Neural progenitor cell (in vitro differentiated cells): Measurements from ENCODE around the gene UTP3. TPM values are rescaled to one million over a fixed set of nuclear protein-coding genes. Genes with fewer than 3 reads are reported as not detected.
"Not testable (repeated sequence)": the region's sequence is repeated elsewhere in the genome, so short reads cannot be mapped to it uniquely, and the experiment has no call there.

Source experiments
- DNase-seq: peaks from one replicate; pipeline ENCODE4 v3.0.0-alpha.2; 2016; ENCODE audit warnings: low spot score
- H2AFZ ChIP-seq: fragments of 200-600 bp; sonication (generic); replicated peaks from 2 replicates; pipeline ENCODE4 v1.6.1; 2016; ENCODE audit warnings: antibody characterized with exemption
- H3F3A ChIP-seq: fragments of 200-600 bp; sonication (generic); 2 replicates; pipeline ENCODE4 v1.6.1; 2016; ENCODE audit warnings: antibody characterized with exemption, low read depth
- H3K27ac ChIP-seq: fragments of 200-600 bp; sonication (generic); 2 replicates; pipeline ENCODE4 v1.5.1; 2016; ENCODE audit warnings: mild to moderate bottlenecking
- H3K27me3 ChIP-seq: fragments of 200-600 bp; sonication (generic); 2 replicates; pipeline ENCODE4 v1.6.1; 2016; ENCODE audit warnings: mild to moderate bottlenecking, moderate library complexity
- H3K36me3 ChIP-seq: fragments of 200-600 bp; sonication (generic); 2 replicates; pipeline ENCODE4 v1.5.1; 2016
- H3K4me1 ChIP-seq: fragments of 200-600 bp; sonication (generic); 2 replicates; pipeline ENCODE4 v1.6.1; 2016; ENCODE audit warnings: mixed run types
- H3K4me2 ChIP-seq: fragments of 200-600 bp; sonication (generic); 2 replicates; pipeline ENCODE4 v1.6.1; 2016
- H3K4me3 ChIP-seq: fragments of 200-600 bp; sonication (generic); 2 replicates; pipeline ENCODE4 v1.5.1; 2016
- H3K79me2 ChIP-seq: fragments of 200-600 bp; sonication (generic); 2 replicates; pipeline ENCODE4 v1.6.1; 2016; ENCODE audit warnings: low read depth
- H3K9ac ChIP-seq: fragments of 200-600 bp; sonication (generic); 2 replicates; pipeline ENCODE4 v1.6.1; 2016
- H3K9me3 ChIP-seq: fragments of 200-600 bp; sonication (generic); 2 replicates; pipeline ENCODE4 v1.5.1; 2016; ENCODE audit warnings: low read depth
- H4K20me1 ChIP-seq: fragments of 200-600 bp; sonication (generic); 2 replicates; pipeline ENCODE4 v1.6.1; 2016; ENCODE audit warnings: low read depth
- H3K27ac Mint-ChIP-seq: 3 replicates; pipeline ENCODE4 v1.8.0; 2021; ENCODE audit warnings: mixed read lengths
- H3K27me3 Mint-ChIP-seq: 2 replicates; pipeline ENCODE4 v1.8.0; 2022; ENCODE audit warnings: low read depth, mild to moderate bottlenecking, inconsistent platforms, moderate library complexity, mixed read lengths; ENCODE audit not compliant: insufficient read depth
- H3K36me3 Mint-ChIP-seq: 3 replicates; pipeline ENCODE4 v1.8.0; 2021; ENCODE audit warnings: mixed read lengths
- H3K4me1 Mint-ChIP-seq: 3 replicates; pipeline ENCODE4 v1.8.0; 2021; ENCODE audit warnings: mixed read lengths
- H3K4me3 Mint-ChIP-seq: 3 replicates; pipeline ENCODE4 v1.8.0; 2021; ENCODE audit warnings: mild to moderate bottlenecking, moderate library complexity, mixed read lengths
- H3K9me3 Mint-ChIP-seq: 3 replicates; pipeline ENCODE4 v1.8.0; 2020; ENCODE audit warnings: mixed read lengths
- EZH2 ChIP-seq: fragments of 200-600 bp; sonication (generic); IDR thresholded peaks from 2 replicates; pipeline ENCODE4 v1.6.1; 2017; ENCODE audit warnings: antibody characterized with exemption, mild to moderate bottlenecking, moderate library complexity
- EZH2phosphoT487 ChIP-seq: fragments of 200-600 bp; sonication (generic); IDR thresholded peaks from 2 replicates; pipeline ENCODE4 v1.6.1; 2017; ENCODE audit warnings: antibody characterized with exemption
- total RNA-seq: library from RNA; depleted of rRNA; stranded (reverse); fragments of >200 nt; gene quantifications from 2 replicates; pipeline ENCODE4 v1.2.3, GENCODE V29; 2015; ENCODE audit warnings: low replicate concordance
- TF ChIP-seq, protein P1 (sequence below): fragments of 200-600 bp; sonication (generic); IDR thresholded peaks from 2 replicates; pipeline ENCODE4 v1.5.1; 2017; ENCODE audit warnings: antibody characterized with exemption, mild to moderate bottlenecking

Gene UTP3
- total RNA-seq, 1 donor from 2014 or later: 19.8 TPM

DNA sequence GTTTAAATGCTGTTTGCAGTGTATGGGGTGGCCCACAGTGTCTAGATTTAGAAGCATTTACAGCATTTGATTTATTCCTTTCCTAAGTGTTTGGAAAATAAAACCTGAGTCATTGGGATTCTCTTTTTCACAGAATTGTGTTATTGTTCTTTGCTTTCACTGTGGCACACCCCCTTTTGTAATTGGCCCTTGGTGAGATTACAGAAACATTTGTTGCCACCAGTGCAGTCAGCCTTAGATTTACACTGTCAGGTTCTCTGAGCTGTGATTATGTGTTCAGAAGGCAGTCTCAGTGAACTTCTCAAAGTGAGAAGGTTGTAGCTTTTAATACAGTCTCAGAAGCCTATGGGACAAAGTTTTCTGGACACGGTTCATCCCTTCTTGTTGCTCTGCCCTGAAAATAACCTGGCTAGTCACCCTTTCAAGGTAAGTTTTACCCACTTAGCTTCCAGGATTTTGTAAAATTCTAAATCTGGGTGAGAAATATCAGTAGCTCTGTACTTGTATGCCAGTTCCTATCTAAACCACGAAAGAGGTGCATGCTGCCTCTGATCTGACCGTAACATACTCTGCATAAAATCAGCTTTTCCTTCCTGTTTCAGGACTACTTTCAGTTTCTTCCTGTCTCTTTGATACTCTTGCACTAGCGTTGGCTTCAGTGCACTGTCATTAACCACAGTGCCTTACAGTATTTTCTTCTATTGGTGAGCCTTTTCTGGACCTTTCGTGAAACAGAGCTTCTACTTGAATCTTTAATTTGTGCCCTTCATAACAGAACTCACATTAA, 46.0 kb downstream of the UTP3 start:
- Mint-ChIP-seq H3K27me3 (no peaks in the 10 kb centered on the region), H3K4me1 (peaks cover 15% of the 10 kb centered on the region), H3K4me3 (no peak overlapping the region), H3K9me3 (no peaks in the 10 kb centered on the region), H3K36me3 (peaks cover 7% of the 10 kb centered on the region), H3K27ac (peak overlapping the region; percentile 1)
- no peaks in the 10 kb centered on the region for H3K9me3 ChIP-seq
- peaks cover 4% of the 10 kb centered on the region for H3F3A ChIP-seq
- no peak overlapping the region for H3K27ac ChIP-seq
- H4K20me1 ChIP-seq: peaks cover 14% of the 10 kb centered on the region
- H3K36me3 ChIP-seq: no peaks in the 10 kb centered on the region
- no peak overlapping the region for H3K4me2 ChIP-seq
- H2AFZ ChIP-seq: no peak overlapping the region
- peaks cover 16% of the 10 kb centered on the region for H3K4me1 ChIP-seq
- no peak overlapping the region for H3K4me3 ChIP-seq
- DNase-seq: peak; percentile 16
- no peaks in the 10 kb centered on the region for H3K27me3 ChIP-seq
- H3K79me2 ChIP-seq: peaks cover 50% of the 10 kb centered on the region
- TF ChIP-seq EZH2 (no peak), EZH2phosphoT487 (no peak)
- TF ChIP-seq, protein P1, sequence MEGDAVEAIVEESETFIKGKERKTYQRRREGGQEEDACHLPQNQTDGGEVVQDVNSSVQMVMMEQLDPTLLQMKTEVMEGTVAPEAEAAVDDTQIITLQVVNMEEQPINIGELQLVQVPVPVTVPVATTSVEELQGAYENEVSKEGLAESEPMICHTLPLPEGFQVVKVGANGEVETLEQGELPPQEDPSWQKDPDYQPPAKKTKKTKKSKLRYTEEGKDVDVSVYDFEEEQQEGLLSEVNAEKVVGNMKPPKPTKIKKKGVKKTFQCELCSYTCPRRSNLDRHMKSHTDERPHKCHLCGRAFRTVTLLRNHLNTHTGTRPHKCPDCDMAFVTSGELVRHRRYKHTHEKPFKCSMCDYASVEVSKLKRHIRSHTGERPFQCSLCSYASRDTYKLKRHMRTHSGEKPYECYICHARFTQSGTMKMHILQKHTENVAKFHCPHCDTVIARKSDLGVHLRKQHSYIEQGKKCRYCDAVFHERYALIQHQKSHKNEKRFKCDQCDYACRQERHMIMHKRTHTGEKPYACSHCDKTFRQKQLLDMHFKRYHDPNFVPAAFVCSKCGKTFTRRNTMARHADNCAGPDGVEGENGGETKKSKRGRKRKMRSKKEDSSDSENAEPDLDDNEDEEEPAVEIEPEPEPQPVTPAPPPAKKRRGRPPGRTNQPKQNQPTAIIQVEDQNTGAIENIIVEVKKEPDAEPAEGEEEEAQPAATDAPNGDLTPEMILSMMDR: no peak
- H3K9ac ChIP-seq: no peak overlapping the region

DNA sequence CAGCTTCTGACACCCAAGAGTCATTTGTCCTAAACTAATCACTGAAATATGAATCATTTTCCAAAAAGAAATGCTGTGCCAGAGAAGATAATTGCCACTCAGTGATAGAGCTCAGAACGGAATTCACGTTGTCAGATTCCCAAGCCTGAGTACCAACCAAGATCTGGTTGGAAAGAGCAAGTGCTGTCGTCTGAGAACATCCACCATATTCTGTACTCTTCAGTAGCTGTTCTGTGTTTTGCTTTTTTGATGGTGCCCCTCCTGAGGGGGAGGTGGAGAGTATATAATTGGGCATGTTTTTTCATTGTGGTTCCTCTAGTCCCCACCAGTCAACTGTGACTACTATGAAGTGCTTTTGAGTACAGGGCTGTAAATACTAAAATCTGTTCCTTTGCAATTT, 46.6 kb downstream of the UTP3 start:
- Histone ChIP-seq H3K9ac (no peak overlapping the region), H3K4me1 (peaks cover 22% of the 10 kb centered on the region), H3F3A (peaks cover 6% of the 10 kb centered on the region), H3K4me2 (no peak overlapping the region), H4K20me1 (peaks cover 21% of the 10 kb centered on the region), H2AFZ (no peak overlapping the region), H3K36me3 (no peaks in the 10 kb centered on the region), H3K79me2 (peaks cover 50% of the 10 kb centered on the region), H3K9me3 (no peaks in the 10 kb centered on the region), H3K4me3 (no peak overlapping the region), H3K27me3 (no peaks in the 10 kb centered on the region), H3K27ac (no peak overlapping the region)
- no peak overlapping the region for H3K27ac Mint-ChIP-seq
- H3K27me3 Mint-ChIP-seq: no peaks in the 10 kb centered on the region
- TF ChIP-seq, protein P1: no peak
- TF ChIP-seq EZH2 (no peak), EZH2phosphoT487 (no peak)
- H3K4me1 Mint-ChIP-seq: peaks cover 18% of the 10 kb centered on the region
- DNase-seq: no peak
- no peaks in the 10 kb centered on the region for H3K9me3 Mint-ChIP-seq
- H3K36me3 Mint-ChIP-seq: peaks cover 7% of the 10 kb centered on the region
- no peak overlapping the region for H3K4me3 Mint-ChIP-seq

DNA sequence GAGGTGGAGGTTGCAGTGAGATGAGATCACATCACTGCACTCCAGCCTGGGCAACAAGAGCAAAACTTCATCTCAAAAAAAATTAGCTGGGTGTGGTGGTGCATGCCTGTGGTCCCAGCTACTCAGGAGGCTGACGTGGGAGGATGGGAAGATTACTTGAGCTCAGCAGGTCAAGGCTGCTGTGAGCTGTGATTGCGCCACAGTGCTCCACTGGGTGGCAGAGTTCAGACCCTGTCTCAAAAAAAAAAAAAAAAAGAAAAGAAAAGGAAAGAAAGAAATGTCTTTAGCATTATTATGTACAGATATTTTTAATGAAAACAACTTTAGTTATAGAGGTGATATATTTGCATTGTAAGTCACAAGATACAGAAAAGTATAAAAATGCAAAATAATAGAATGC, 47.6 kb downstream of the UTP3 start:
- not testable (repeated sequence) for H3K27me3 Mint-ChIP-seq, H3K27ac Mint-ChIP-seq, H3K4me3 Mint-ChIP-seq, H3K36me3 Mint-ChIP-seq, H3K9me3 Mint-ChIP-seq, H3K27ac ChIP-seq, H3K4me3 ChIP-seq, H3F3A ChIP-seq, H3K36me3 ChIP-seq, H2AFZ ChIP-seq, H3K4me2 ChIP-seq, H3K27me3 ChIP-seq, H3K9ac ChIP-seq, H3K9me3 ChIP-seq
- Histone ChIP-seq H3K4me1 (peaks cover 27% of the 10 kb centered on the region), H4K20me1 (peaks cover 27% of the 10 kb centered on the region), H3K79me2 (peaks cover 56% of the 10 kb centered on the region)
- H3K4me1 Mint-ChIP-seq: peaks cover 21% of the 10 kb centered on the region
- TF ChIP-seq, protein P1: peak; percentile 48
- peak; percentile 31 for DNase-seq
